Skin epidermis (tissue), 12 donors: ENCODE data around the gene MYOCD.

ENCODE experiments used
- H3K27ac ChIP-seq, 21 experiments: fragments of 200-600 bp; sonication (generic) in 11 of 21; one replicate each; pipeline ENCODE4 v1.5.0; 2020; ENCODE audit warnings: mild to moderate bottlenecking in 3 of 21, inconsistent platforms in 2 of 21, moderate library complexity in 2 of 21
- H3K4me3 ChIP-seq, 7 experiments: fragments of 200-600 bp; sonication (generic) in 2 of 7; one replicate each; pipeline ENCODE4 v1.5.0; 2020; ENCODE audit warnings: inconsistent platforms in 2 of 7, mild to moderate bottlenecking in 2 of 7, moderate library complexity in 1 of 7

Gene MYOCD

DNA sequence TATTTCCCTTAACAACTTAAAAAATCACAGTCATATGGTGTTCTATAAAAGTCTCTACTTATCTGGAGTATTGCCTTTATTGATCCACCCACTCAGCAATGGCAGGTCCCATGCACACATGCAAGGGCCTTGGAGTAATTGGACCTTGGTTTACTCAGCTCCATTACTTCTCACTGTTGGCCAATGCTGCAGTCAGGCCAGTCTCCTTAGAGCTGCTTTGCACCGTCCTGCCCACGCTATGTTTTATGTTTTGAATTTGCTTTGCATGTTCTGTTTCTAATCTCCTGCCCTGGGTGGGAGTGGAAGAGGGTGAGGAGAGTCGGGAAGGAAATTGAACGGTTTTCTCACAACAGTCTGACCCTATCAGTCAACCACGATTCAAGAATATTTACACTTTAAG, 147.2 kb downstream of the MYOCD start:
- H3K27ac ChIP-seq = no peak overlapping the region
- no peak overlapping the region for H3K4me3 ChIP-seq

DNA sequence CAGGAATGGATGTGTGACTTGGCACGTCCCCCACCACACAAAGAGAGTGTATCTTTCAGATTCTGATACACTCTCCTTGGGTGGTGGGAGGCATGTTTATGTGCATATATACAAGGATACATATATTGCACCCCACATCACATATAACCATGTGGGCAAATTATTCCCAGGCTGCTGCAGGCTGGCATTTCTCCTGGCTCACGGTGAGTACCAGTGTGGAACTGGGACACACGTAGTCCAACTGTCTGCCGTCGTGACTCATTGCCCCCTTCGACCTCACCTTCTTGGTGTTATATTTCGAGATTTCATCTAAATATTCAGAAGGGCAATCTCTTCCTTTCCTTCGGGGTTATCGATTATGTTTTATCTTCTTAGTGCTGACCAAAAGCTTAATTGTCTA, 148.0 kb downstream of the MYOCD start:
- no peak overlapping the region for H3K4me3 ChIP-seq
- H3K27ac ChIP-seq = no peak overlapping the region

- Histone ChIP-seq H3K27ac (no peak overlapping the region), H3K4me3 (no peak overlapping the region)
Observed at GRCh38 chr17:12814718-12815117, 149.0 kb downstream of the MYOCD start.

- Histone ChIP-seq H3K27ac (no peak overlapping the region), H3K4me3 (no peak overlapping the region)
Observed at GRCh38 chr17:12815642-12816141, 150.0 kb downstream of the MYOCD start.
